NB4 (cell line): ENCODE measurements around the gene SLC6A18.

Experiments used
- DNase-seq: peaks from one replicate; pipeline ENCODE4 v3.0.0; 2010; ENCODE audit warnings: low read depth
- H3K4me3 ChIP-seq: one replicate; pipeline ENCODE4 v1.5.1; 2011; ENCODE audit warnings: mild to moderate bottlenecking, low read depth, low read length, moderate library complexity
- CTCF ChIP-seq: IDR thresholded peaks from one replicate; pipeline ENCODE4 v1.5.1; 2012; ENCODE audit warnings: low read depth, low read length
- MAX ChIP-seq: IDR thresholded peaks from 2 replicates; pipeline ENCODE4 v1.6.1; 2011; ENCODE audit warnings: low read depth, low read length
- MYC ChIP-seq: IDR thresholded peaks from 2 replicates; pipeline ENCODE4 v1.6.1; 2011; ENCODE audit warnings: low read depth, low read length
- POLR2A ChIP-seq: IDR thresholded peaks from 2 replicates; pipeline ENCODE4 v1.6.1; 2011; ENCODE audit warnings: mild to moderate bottlenecking; ENCODE audit not compliant: insufficient read length; ENCODE audit errors: extremely low read depth

The SLC6A18 gene

GRCh38 chr5:1219768-1220100 is 5.4 kb upstream of the SLC6A18 start:
- no peak for TF ChIP-seq MAX
- TF ChIP-seq POLR2A = no peak
- no peak for TF ChIP-seq MYC
- TF ChIP-seq CTCF = no peak
- DNase-seq = no peak
- H3K4me3 ChIP-seq = no peak overlapping the region

- no peak overlapping the region for H3K4me3 ChIP-seq
- DNase-seq = no peak
- TF ChIP-seq CTCF = no peak
- TF ChIP-seq POLR2A = no peak
- TF ChIP-seq MYC = no peak
- no peak for TF ChIP-seq MAX
Observed at GRCh38 chr5:1220351-1220750, 4.8 kb upstream of the SLC6A18 start.

- no peak for TF ChIP-seq CTCF
- TF ChIP-seq MAX = no peak
- TF ChIP-seq POLR2A = no peak
- TF ChIP-seq MYC = no peak
- no peak overlapping the region for H3K4me3 ChIP-seq
- DNase-seq = no peak
Observed at GRCh38 chr5:1220831-1221230, 4.3 kb upstream of the SLC6A18 start.

DNA sequence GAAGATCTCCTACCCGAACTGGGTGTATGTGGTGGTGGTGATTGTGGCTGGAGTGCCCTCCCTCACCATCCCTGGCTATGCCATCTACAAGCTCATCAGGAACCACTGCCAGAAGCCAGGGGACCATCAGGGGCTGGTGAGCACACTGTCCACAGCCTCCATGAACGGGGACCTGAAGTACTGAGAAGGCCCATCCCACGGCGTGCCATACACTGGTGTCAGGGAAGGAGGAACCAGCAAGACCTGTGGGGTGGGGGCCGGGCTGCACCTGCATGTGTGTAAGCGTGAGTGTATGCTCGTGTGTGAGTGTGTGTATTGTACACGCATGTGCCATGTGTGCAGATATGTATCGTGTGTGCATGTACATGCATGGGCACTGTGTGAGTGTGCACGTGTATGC is 3.5 kb upstream of the SLC6A18 start:
- no peak overlapping the region for H3K4me3 ChIP-seq
- DNase-seq = no peak
- TF ChIP-seq CTCF (no peak), POLR2A (no peak), MAX (no peak), MYC (no peak)

GRCh38 chr5:1222147-1222546 is 3.0 kb upstream of the SLC6A18 start:
- no peak for DNase-seq
- TF ChIP-seq POLR2A = no peak
- TF ChIP-seq CTCF = no peak
- TF ChIP-seq MYC = no peak
- peak; percentile 64; the same call in 1 of the 2 replicates for TF ChIP-seq MAX
- H3K4me3 ChIP-seq = no peak overlapping the region
